A375 (cell line): ENCODE measurements around the gene RRAGC. TPM values are rescaled to one million over a fixed set of nuclear protein-coding genes. Genes with fewer than 3 reads are reported as not detected.

Source experiments
- small RNA-seq: library from RNA; depleted of rRNA; stranded (forward); fragments of <200 nt; gene quantifications from one replicate; pipeline ENCODE3, GENCODE V24; 2014
- total RNA-seq: library from RNA; depleted of rRNA; stranded (reverse); fragments of >200 nt; shearing (Covaris generic); gene quantifications from 2 replicates; pipeline ENCODE4 v1.2.3, GENCODE V29; 2014; rRNA removed

Gene RRAGC
- total RNA-seq = 5.2 TPM in 2 replicates

GRCh38 chr1:38859561-38860453 is at the start of gene RRAGC:
RRAGC (minus strand) TSS chr1:38859772; CDS start chr1:38859646, 126 bp downstream.

GRCh38 chr1:38881487-38881886 is 21.9 kb upstream of the RRAGC start, which contains the start of gene GJA9:
GJA9 (minus strand) TSS chr1:38881587; CDS start chr1:38876098, 5,489 bp downstream.

GRCh38 chr1:38873027-38873969 is 13.7 kb upstream of the RRAGC start, which contains the start of gene MYCBP:
MYCBP (minus strand) TSS chr1:38873348; CDS start chr1:38873305, 43 bp downstream.

Small RNAs within 50 kb of the gene (small RNA-seq; reads per million reads assigned to genes)
- gene GJA9-MYCBP = not detected

Other genes starting within 250 kb of the RRAGC start
- 11.1 and 15.2 TPM in 2 replicates for gene MYCBP, start 13.6 kb upstream of the RRAGC start, total RNA-seq
- not detected in 2 replicates for gene GJA9, start 21.8 kb upstream of the RRAGC start, total RNA-seq
- 0.42 and 0.87 TPM in 2 replicates for gene RHBDL2, start 82.1 kb upstream of the RRAGC start, total RNA-seq
- gene AKIRIN1, start 131.5 kb upstream of the RRAGC start, total RNA-seq = 36.5 and 44.9 TPM in 2 replicates
- gene NDUFS5, start 166.6 kb upstream of the RRAGC start, total RNA-seq = 641 and 700 TPM in 2 replicates